Measurements from ENCODE around the gene CDH8.

Gene CDH8

DNA sequence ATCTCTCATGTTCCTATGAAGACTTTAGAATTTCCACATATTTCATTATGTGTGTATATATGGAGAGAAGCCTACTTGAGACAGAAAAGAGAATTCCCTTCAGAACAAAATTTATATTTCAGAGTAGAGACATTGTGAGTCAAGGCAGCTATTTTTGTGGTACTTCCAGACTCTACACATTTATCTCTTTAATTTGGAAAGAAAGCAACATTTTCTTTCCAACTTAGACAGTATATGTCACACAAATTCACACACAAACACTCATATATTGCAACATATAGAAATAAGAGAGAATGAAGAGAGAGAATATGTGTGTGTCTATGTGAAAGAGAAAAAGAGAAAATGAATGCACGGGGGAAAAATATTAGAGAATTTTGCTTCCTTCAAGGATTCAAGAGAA lies 158.8 kb downstream of the CDH8 start:
- H3K27me3 ChIP-seq (ENCODE audit: insufficient read depth, poor library complexity, severe bottlenecking) = no peaks in the 10 kb centered on the region
- H3K27ac ChIP-seq (replicated peaks) = no peak overlapping the region
- no peak overlapping the region for H3K4me3 ChIP-seq (replicated peaks; ENCODE audit: insufficient read depth, low read length)
- TF ChIP-seq SPI1 (IDR thresholded peaks at IDR 0.05; ENCODE audit: borderline replicate concordance, low read depth) (no peak), POLR2AphosphoS5 (IDR thresholded peaks at IDR 0.05; ENCODE audit: low read depth) (no peak), CTCF (IDR thresholded peaks at IDR 0.05; ENCODE audit: insufficient read depth, low read length) (no peak), GABPA (IDR thresholded peaks at IDR 0.05; ENCODE audit: low read depth) (no peak)
- TF ChIP-seq, protein P1, sequence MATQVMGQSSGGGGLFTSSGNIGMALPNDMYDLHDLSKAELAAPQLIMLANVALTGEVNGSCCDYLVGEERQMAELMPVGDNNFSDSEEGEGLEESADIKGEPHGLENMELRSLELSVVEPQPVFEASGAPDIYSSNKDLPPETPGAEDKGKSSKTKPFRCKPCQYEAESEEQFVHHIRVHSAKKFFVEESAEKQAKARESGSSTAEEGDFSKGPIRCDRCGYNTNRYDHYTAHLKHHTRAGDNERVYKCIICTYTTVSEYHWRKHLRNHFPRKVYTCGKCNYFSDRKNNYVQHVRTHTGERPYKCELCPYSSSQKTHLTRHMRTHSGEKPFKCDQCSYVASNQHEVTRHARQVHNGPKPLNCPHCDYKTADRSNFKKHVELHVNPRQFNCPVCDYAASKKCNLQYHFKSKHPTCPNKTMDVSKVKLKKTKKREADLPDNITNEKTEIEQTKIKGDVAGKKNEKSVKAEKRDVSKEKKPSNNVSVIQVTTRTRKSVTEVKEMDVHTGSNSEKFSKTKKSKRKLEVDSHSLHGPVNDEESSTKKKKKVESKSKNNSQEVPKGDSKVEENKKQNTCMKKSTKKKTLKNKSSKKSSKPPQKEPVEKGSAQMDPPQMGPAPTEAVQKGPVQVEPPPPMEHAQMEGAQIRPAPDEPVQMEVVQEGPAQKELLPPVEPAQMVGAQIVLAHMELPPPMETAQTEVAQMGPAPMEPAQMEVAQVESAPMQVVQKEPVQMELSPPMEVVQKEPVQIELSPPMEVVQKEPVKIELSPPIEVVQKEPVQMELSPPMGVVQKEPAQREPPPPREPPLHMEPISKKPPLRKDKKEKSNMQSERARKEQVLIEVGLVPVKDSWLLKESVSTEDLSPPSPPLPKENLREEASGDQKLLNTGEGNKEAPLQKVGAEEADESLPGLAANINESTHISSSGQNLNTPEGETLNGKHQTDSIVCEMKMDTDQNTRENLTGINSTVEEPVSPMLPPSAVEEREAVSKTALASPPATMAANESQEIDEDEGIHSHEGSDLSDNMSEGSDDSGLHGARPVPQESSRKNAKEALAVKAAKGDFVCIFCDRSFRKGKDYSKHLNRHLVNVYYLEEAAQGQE (IDR thresholded peaks at IDR 0.05; ENCODE audit: insufficient replicate concordance, low read depth) = no peak
- DNase-seq (ENCODE audit: low read depth in 1 of 2, low spot score in 1 of 2) = no peak

GRCh38 chr16:61872778-61873119 lies 163.5 kb downstream of the CDH8 start:
- no peak overlapping the region for H3K27ac ChIP-seq (replicated peaks)
- no peaks in the 10 kb centered on the region for H3K27me3 ChIP-seq (ENCODE audit: insufficient read depth, poor library complexity, severe bottlenecking)
- no peak for TF ChIP-seq GABPA (IDR thresholded peaks at IDR 0.05; ENCODE audit: low read depth)
- no peak for TF ChIP-seq SPI1 (IDR thresholded peaks at IDR 0.05; ENCODE audit: borderline replicate concordance, low read depth)
- no peak for TF ChIP-seq CTCF (IDR thresholded peaks at IDR 0.05; ENCODE audit: insufficient read depth, low read length)
- no peak for TF ChIP-seq POLR2AphosphoS5 (IDR thresholded peaks at IDR 0.05; ENCODE audit: low read depth)
- no peak for DNase-seq (ENCODE audit: low read depth in 1 of 2, low spot score in 1 of 2)
- no peak overlapping the region for H3K4me3 ChIP-seq (replicated peaks; ENCODE audit: insufficient read depth, low read length)

GRCh38 chr16:61871837-61872777 lies 164.1 kb downstream of the CDH8 start:
- Histone ChIP-seq H3K4me3 (replicated peaks; ENCODE audit: insufficient read depth, low read length) (no peak overlapping the region), H3K27me3 (ENCODE audit: insufficient read depth, poor library complexity, severe bottlenecking) (no peaks in the 10 kb centered on the region), H3K27ac (replicated peaks) (no peak overlapping the region)
- no peak for TF ChIP-seq SPI1 (IDR thresholded peaks at IDR 0.05; ENCODE audit: borderline replicate concordance, low read depth)
- TF ChIP-seq POLR2AphosphoS5 (IDR thresholded peaks at IDR 0.05; ENCODE audit: low read depth) = no peak
- no peak for TF ChIP-seq CTCF (IDR thresholded peaks at IDR 0.05; ENCODE audit: insufficient read depth, low read length)
- TF ChIP-seq GABPA (IDR thresholded peaks at IDR 0.05; ENCODE audit: low read depth) = no peak
- TF ChIP-seq, protein P1 (IDR thresholded peaks at IDR 0.05; ENCODE audit: insufficient replicate concordance, low read depth) = no peak
- no peak for DNase-seq (ENCODE audit: low read depth in 1 of 2, low spot score in 1 of 2)

All from HL-60 (cell line).